WI38 (cell line): ENCODE data around the gene NRIP1.

Source experiments
- H3K4me3 ChIP-seq: 2 replicates; pipeline ENCODE4 v1.5.1; 2011; ENCODE audit warnings: low read depth, mild to moderate bottlenecking, control low read depth, low read length
- CTCF ChIP-seq: IDR thresholded peaks from 2 replicates; pipeline ENCODE4 v1.5.1; 2012; ENCODE audit warnings: low read depth, mild to moderate bottlenecking, control low read depth, low read length

Gene NRIP1

GRCh38 chr21:14989359-14989758, 75.4 kb downstream of the NRIP1 start:
- no peak overlapping the region for H3K4me3 ChIP-seq
- no peak for TF ChIP-seq CTCF

- no peak for TF ChIP-seq CTCF
- no peak overlapping the region for H3K4me3 ChIP-seq
These were observed 76.0 kb downstream of the NRIP1 start for GRCh38 chr21:14988760-14989159.

GRCh38 chr21:14987370-14988170, 77.2 kb downstream of the NRIP1 start:
- no peak overlapping the region for H3K4me3 ChIP-seq
- no peak for TF ChIP-seq CTCF

GRCh38 chr21:14985306-14985705, 79.5 kb downstream of the NRIP1 start:
- TF ChIP-seq CTCF, result no peak

GRCh38 chr21:14982336-14982735, 82.5 kb downstream of the NRIP1 start:
- no peak overlapping the region for H3K4me3 ChIP-seq
- no peak for TF ChIP-seq CTCF

More at GRCh38 chr21:14985306-14985705, 79.5 kb downstream of the NRIP1 start:
- H3K4me3 ChIP-seq, result no peak overlapping the region

GRCh38 chr21:14981246-14981645, 83.6 kb downstream of the NRIP1 start:
- TF ChIP-seq CTCF, result no peak
- H3K4me3 ChIP-seq, result no peak overlapping the region

- no peak for TF ChIP-seq CTCF
- no peak overlapping the region for H3K4me3 ChIP-seq
These were observed 85.5 kb downstream of the NRIP1 start for GRCh38 chr21:14979264-14979663.
